GM19324 (cell line): ENCODE data around the gene ARL5B.

Experiments
- ATAC-seq: cut with Tn5 transposase; IDR thresholded peaks from one replicate; pipeline ENCODE4 v1.9.1; 2021; ENCODE audit warnings: mild to moderate bottlenecking, moderate library complexity; ENCODE audit not compliant: unreplicated experiment, low FRiP score

ARL5B gene

GRCh38 chr10:18658271-18659124 lies 733 bp upstream of the ARL5B start:
- ATAC-seq: no peak

- peak; percentile 18 for ATAC-seq
Observed at GRCh38 chr10:18659819-18660535, 746 bp downstream of the ARL5B start.

GRCh38 chr10:18660816-18661431 lies 1.7 kb downstream of the ARL5B start:
- no peak for ATAC-seq

- ATAC-seq: no peak
Observed at GRCh38 chr10:18664841-18665478, 5.7 kb downstream of the ARL5B start.

- no peak for ATAC-seq
Observed at GRCh38 chr10:18665815-18666558, 6.8 kb downstream of the ARL5B start.

GRCh38 chr10:18666810-18667209 lies 7.6 kb downstream of the ARL5B start:
- no peak for ATAC-seq

- ATAC-seq: no peak
Observed at GRCh38 chr10:18668026-18668425, 8.8 kb downstream of the ARL5B start.

GRCh38 chr10:18675086-18675801 lies 16.0 kb downstream of the ARL5B start:
- ATAC-seq: no peak

- ATAC-seq: no peak
Observed at GRCh38 chr10:18680754-18681153, 21.5 kb downstream of the ARL5B start.

- ATAC-seq: no peak
Observed at GRCh38 chr10:18681366-18681765, 22.1 kb downstream of the ARL5B start.

GRCh38 chr10:18681971-18682411 lies 22.8 kb downstream of the ARL5B start:
- ATAC-seq: no peak

- no peak for ATAC-seq
Observed at GRCh38 chr10:18683427-18683826, 24.2 kb downstream of the ARL5B start.

GRCh38 chr10:18684416-18684815 lies 25.2 kb downstream of the ARL5B start:
- ATAC-seq: no peak

- ATAC-seq: no peak
Observed at GRCh38 chr10:18684953-18685352, 25.7 kb downstream of the ARL5B start.

- ATAC-seq: no peak
Observed at GRCh38 chr10:18685555-18685954, 26.3 kb downstream of the ARL5B start.

- ATAC-seq: no peak
Observed at GRCh38 chr10:18687195-18687594, 28.0 kb downstream of the ARL5B start.

- ATAC-seq: no peak
Observed at GRCh38 chr10:18687706-18688105, 28.5 kb downstream of the ARL5B start.

- ATAC-seq: no peak
Observed at GRCh38 chr10:18689498-18689897, 30.3 kb downstream of the ARL5B start.

GRCh38 chr10:18690541-18690940 lies 31.3 kb downstream of the ARL5B start:
- ATAC-seq: no peak
